ENCODE measurements around the gene JAKMIP1.

DNA sequence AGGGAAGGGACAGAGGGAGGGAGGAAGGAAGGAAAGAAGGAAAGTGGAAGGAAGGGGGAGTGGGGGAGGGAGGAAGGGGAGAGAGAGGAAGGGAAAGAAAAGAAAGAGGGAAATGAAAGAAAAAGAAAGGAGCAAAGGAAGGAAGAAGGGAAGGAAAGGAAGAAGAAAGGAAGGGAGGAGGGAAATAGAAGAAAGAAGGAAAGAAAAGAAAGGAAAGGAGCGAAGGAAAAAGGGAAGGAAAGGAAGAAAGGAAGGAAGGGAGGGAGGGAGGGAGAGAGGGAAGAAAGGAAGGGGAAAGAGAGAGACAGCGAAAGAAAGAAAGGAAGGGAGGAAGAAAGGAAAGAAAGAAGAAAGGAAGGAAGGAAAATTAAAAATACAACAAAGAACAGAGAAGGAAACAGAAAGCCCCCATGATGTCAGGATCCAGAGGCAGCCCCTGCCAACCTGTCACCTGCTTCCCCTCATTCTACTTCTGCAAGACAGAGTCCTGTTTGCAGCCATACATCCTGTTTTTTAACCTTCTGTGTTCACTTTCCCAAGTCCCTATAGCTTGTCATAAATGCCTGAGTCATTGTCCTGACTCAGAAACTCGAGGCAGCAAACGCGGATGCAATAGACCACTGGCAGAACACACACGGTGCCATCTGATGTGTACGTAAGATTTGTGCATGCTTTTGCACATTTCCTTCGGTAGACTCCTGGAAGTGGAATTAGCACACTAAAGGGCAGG is 105.2 kb downstream of the JAKMIP1 start:
- no peak for TF ChIP-seq SUZ12 (IDR thresholded peaks at IDR 0.05; ENCODE audit: extremely low read depth, insufficient read depth, insufficient read length)
- TF ChIP-seq YY1 (IDR thresholded peaks at IDR 0.05; ENCODE audit: insufficient read depth, insufficient read length) = no peak

Data from NT2/D1 (cell line).